ENCODE data around the gene BRD2. TPM values are rescaled to one million over a fixed set of nuclear protein-coding genes. Genes with fewer than 3 reads are reported as not detected.
A peak's percentile ranks its signal among the peaks of the same experiment; 100 is the strongest.

BRD2 gene
- total RNA-seq, 2 donors from 2014 or later, result 56.9 to 91.1 TPM

- Histone ChIP-seq H3K9me3 (no peaks in the 10 kb centered on the region), H3K4me1 (peaks cover 3 to 43% of the 10 kb centered on the region in 2 donors), H3K4me3 (peak overlapping the region; percentile 75 to 96), H3K27me3 (no peaks in the 10 kb centered on the region), H3K36me3 (peaks cover 75% of the 10 kb centered on the region), H3K27ac (peak overlapping the region in 1 of 2 donors; percentile 100)
- no peak for TF ChIP-seq CTCF (IDR thresholded peaks at IDR 0.05)
- DNase-seq (ENCODE audit: low spot score), result no peak
Observed at GRCh38 chr6:32974541-32975308, 6.3 kb downstream of the BRD2 start.

GRCh38 chr6:32975886-32976285 is 7.5 kb downstream of the BRD2 start:
- DNase-seq (ENCODE audit: low spot score), result no peak
- H3K27ac ChIP-seq, result no peak overlapping the region
- H3K4me1 ChIP-seq, result peaks cover 3 to 47% of the 10 kb centered on the region in 2 donors
- no peak overlapping the region for H3K4me3 ChIP-seq
- peaks cover 86% of the 10 kb centered on the region for H3K36me3 ChIP-seq
- H3K9me3 ChIP-seq, result no peaks in the 10 kb centered on the region
- no peak for TF ChIP-seq CTCF (IDR thresholded peaks at IDR 0.05)
- no peaks in the 10 kb centered on the region for H3K27me3 ChIP-seq

- no peak for TF ChIP-seq CTCF (IDR thresholded peaks at IDR 0.05)
- peaks cover 92% of the 10 kb centered on the region for H3K36me3 ChIP-seq
- DNase-seq (ENCODE audit: low spot score), result no peak
- H3K27ac ChIP-seq, result no peak overlapping the region
- no peaks in the 10 kb centered on the region for H3K9me3 ChIP-seq
- no peaks in the 10 kb centered on the region for H3K27me3 ChIP-seq
- H3K4me1 ChIP-seq, result peaks cover 3 to 49% of the 10 kb centered on the region in 2 donors
- H3K4me3 ChIP-seq, result no peak overlapping the region
Observed at GRCh38 chr6:32976334-32977069, 8.1 kb downstream of the BRD2 start.

- Histone ChIP-seq H3K27ac (no peak overlapping the region), H3K4me3 (no peak overlapping the region), H3K9me3 (no peaks in the 10 kb centered on the region), H3K36me3 (peaks cover 93% of the 10 kb centered on the region), H3K4me1 (peaks cover 3 to 51% of the 10 kb centered on the region in 2 donors), H3K27me3 (no peaks in the 10 kb centered on the region)
- no peak for TF ChIP-seq CTCF (IDR thresholded peaks at IDR 0.05)
- no peak for DNase-seq (ENCODE audit: low spot score)
Observed at GRCh38 chr6:32977272-32977952, 9.0 kb downstream of the BRD2 start.

- Histone ChIP-seq H3K4me3 (no peak overlapping the region), H3K27ac (no peak overlapping the region), H3K36me3 (peaks cover 88% of the 10 kb centered on the region), H3K27me3 (no peaks in the 10 kb centered on the region), H3K9me3 (no peaks in the 10 kb centered on the region), H3K4me1 (peaks cover 3 to 52% of the 10 kb centered on the region in 2 donors)
- no peak for TF ChIP-seq CTCF (IDR thresholded peaks at IDR 0.05)
- DNase-seq (ENCODE audit: low spot score), result no peak
Observed at GRCh38 chr6:32977953-32978324, 9.5 kb downstream of the BRD2 start.
